T-helper 2 cell treated with Interferon-gamma antibody and Interleukin-4, amounts not matched to agents 5 μg/mL and 100 μg/mL, for 36 hours (primary cell): Measurements from ENCODE around the gene ARSB.
"Not testable (repeated sequence)": the region's sequence is repeated elsewhere in the genome, so short reads cannot be mapped to it uniquely, and the experiment has no call there.

ENCODE experiments used
- DNase-seq: peaks from one replicate; pipeline ENCODE4 v3.0.0; 2021; ENCODE audit warnings: low spot score
- H3K27ac Mint-ChIP-seq: one replicate; pipeline ENCODE4 v1.8.0; 2021; ENCODE audit warnings: mild to moderate bottlenecking, mixed read lengths
- H3K27me3 Mint-ChIP-seq: one replicate; pipeline ENCODE4 v1.8.0; 2021; ENCODE audit warnings: low read depth, mixed read lengths
- H3K36me3 Mint-ChIP-seq: one replicate; pipeline ENCODE4 v1.8.0; 2021; ENCODE audit warnings: low read depth, mixed read lengths
- H3K4me1 Mint-ChIP-seq: one replicate; pipeline ENCODE4 v1.8.0; 2021; ENCODE audit warnings: low read depth, mixed read lengths
- H3K4me3 Mint-ChIP-seq: one replicate; pipeline ENCODE4 v1.8.0; 2022; ENCODE audit warnings: mild to moderate bottlenecking, moderate library complexity, mixed read lengths
- H3K9me3 Mint-ChIP-seq: one replicate; pipeline ENCODE4 v1.8.0; 2021; ENCODE audit warnings: mixed read lengths

Gene ARSB

GRCh38 chr5:78893940-78894677 is 91.0 kb downstream of the ARSB start:
- H3K36me3 Mint-ChIP-seq, result no peaks in the 10 kb centered on the region
- no peak overlapping the region for H3K27ac Mint-ChIP-seq
- peaks cover 2% of the 10 kb centered on the region for H3K9me3 Mint-ChIP-seq
- no peak overlapping the region for H3K4me3 Mint-ChIP-seq
- H3K4me1 Mint-ChIP-seq, result peaks cover 2% of the 10 kb centered on the region
- H3K27me3 Mint-ChIP-seq, result no peaks in the 10 kb centered on the region
- no peak for DNase-seq

- Mint-ChIP-seq H3K4me3 (no peak overlapping the region), H3K4me1 (peaks cover 18% of the 10 kb centered on the region), H3K27me3 (no peaks in the 10 kb centered on the region), H3K36me3 (peaks cover under 1% of the 10 kb centered on the region), H3K27ac (no peak overlapping the region), H3K9me3 (no peaks in the 10 kb centered on the region)
- DNase-seq, result no peak
These were observed 94.3 kb downstream of the ARSB start for GRCh38 chr5:78890667-78891379.

DNA sequence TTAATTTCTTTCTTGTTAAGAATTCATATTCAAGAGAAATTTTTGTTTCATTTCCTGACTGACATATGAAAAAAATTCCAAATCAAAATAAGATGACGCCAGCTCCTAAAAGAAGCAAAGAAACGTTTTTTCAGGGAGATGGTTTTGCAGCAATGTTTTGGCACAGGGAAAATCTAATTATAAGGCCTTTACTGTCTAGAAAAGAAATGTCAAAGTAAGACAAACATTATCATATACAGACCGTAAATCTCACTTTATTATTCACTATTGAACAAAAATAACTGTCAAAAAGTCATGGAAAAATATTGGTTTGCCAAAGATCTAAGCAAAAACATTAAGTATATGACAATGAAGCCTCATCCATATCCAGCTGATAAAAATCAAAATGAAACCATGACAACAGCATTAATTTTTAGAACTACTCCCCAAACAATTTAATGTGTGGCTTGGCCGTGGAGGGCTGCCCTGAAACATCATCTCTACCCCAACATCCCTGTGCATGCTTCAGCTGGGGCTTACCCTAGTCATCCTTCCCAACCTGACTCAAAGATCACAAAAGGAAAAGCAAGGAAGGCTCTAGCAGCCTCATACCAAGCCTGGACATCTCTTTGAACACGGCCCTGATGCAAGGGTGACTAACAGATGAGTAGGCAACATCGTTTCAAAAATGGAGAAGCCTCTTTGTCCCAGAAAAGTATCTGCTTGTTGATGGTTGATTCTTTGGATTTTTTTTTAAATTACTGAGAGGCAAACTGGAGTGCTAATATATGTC is 95.6 kb downstream of the ARSB start:
- H3K36me3 Mint-ChIP-seq, result peaks cover 1% of the 10 kb centered on the region
- no peak overlapping the region for H3K4me3 Mint-ChIP-seq
- no peak overlapping the region for H3K27ac Mint-ChIP-seq
- peaks cover 18% of the 10 kb centered on the region for H3K4me1 Mint-ChIP-seq
- DNase-seq, result no peak
- H3K9me3 Mint-ChIP-seq, result no peaks in the 10 kb centered on the region
- no peaks in the 10 kb centered on the region for H3K27me3 Mint-ChIP-seq

DNA sequence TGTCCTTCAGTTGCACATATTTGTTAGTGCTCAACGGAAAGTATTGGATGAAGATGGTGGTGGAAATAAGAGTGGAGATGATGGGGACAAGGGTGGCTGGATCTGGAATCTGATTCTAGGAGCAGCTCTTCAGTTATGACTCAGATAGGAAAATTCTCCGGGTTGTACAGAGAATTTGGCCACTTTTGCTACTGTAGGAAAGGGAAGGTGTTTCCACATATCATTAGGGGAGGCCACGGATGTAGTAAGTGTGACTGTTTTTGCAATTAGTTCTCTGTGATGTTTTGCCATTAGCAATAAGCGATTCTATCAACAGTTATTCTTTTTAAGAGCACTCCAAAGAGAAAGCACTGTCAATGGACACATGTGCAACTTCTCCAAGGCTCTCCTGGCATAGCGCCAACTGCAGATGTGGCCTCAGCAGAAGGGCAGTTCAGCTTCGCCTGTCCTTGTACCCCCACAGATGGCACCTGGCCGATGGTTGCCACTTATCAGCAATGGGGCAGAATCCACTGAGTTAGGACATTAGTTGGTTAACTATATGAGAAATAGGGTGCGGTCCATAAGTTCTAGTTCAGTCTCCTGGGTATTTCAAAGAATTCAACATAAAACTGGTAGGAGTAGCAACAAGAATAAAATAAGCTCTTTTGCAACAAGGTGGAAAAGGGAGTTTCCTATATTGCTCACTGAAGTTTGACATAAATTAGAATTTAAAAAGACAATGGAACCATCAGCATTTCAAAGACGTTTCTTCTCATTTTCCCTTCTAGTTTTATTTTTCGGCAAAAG is 96.3 kb downstream of the ARSB start:
- DNase-seq, result no peak
- Mint-ChIP-seq H3K4me3 (no peak overlapping the region), H3K36me3 (peaks cover 1% of the 10 kb centered on the region), H3K9me3 (no peaks in the 10 kb centered on the region), H3K27ac (no peak overlapping the region), H3K4me1 (peaks cover 16% of the 10 kb centered on the region), H3K27me3 (no peaks in the 10 kb centered on the region)

DNA sequence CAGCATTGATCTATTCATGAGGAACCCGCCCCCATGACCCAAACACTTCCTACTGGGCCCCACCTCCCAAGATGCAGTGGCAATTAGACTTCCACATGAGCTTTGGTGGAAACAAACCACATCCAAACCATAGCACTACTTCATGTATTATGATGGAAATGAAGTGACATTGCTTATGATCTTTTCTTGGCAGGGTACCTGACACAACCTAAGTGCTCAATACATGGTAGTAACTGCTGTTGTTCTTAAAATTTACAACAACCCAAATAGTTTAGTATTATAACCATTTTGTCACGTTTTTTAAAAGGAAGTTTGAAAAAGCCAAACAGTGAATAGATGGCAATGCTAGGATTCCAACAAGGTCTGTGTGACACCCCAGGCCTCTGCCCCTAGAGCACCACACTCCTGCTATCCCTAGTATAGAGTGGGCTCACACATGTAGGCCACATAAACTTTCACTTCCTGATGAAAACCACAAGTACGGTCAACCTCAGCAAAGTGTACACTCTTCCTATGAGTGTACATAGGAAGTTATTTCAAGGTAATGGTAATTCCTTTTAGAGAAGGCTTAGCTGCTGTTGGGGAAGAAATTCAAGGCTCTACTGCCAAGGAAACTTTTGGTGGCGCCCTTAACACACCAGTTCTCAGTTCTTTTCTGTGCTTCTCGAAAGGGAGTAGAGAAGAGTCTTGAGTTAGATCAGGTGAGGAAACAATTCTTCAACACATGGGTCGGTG is 97.6 kb downstream of the ARSB start:
- no peak overlapping the region for H3K27ac Mint-ChIP-seq
- H3K4me1 Mint-ChIP-seq, result peaks cover 16% of the 10 kb centered on the region
- DNase-seq, result peak; percentile 11
- H3K4me3 Mint-ChIP-seq, result no peak overlapping the region
- H3K9me3 Mint-ChIP-seq, result no peaks in the 10 kb centered on the region
- H3K27me3 Mint-ChIP-seq, result no peaks in the 10 kb centered on the region
- H3K36me3 Mint-ChIP-seq, result peaks cover 4% of the 10 kb centered on the region

GRCh38 chr5:78886341-78887230 is 98.5 kb downstream of the ARSB start:
- H3K27me3 Mint-ChIP-seq, result no peaks in the 10 kb centered on the region
- no peaks in the 10 kb centered on the region for H3K9me3 Mint-ChIP-seq
- H3K27ac Mint-ChIP-seq, result no peak overlapping the region
- peaks cover 4% of the 10 kb centered on the region for H3K36me3 Mint-ChIP-seq
- H3K4me1 Mint-ChIP-seq, result peaks cover 16% of the 10 kb centered on the region
- DNase-seq, result no peak
- H3K4me3 Mint-ChIP-seq, result no peak overlapping the region

GRCh38 chr5:78881884-78882283 is 103.2 kb downstream of the ARSB start:
- Mint-ChIP-seq H3K9me3 (no peaks in the 10 kb centered on the region), H3K27ac (no peak overlapping the region), H3K36me3 (peaks cover 5% of the 10 kb centered on the region), H3K4me1 (no peaks in the 10 kb centered on the region), H3K4me3 (no peak overlapping the region), H3K27me3 (no peaks in the 10 kb centered on the region)
- no peak for DNase-seq

DNA sequence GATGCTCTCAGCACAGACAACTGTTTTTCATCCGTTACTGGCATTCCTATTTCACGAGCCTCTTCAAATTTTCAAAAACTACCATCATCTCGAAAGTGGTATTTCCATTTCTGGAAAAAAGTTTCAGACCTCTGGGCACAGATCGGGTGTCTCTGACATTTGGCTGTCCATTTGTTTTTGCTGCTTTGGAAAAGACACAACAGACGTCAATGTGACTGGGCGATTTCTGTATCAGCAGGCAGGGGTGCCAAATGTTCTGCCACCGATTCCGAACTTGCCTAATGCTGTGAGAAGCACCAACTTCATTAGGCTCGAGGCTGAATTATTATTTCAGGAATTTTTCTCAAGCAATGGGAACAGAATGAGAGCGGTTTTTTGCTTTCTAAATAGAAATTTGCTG is 105.6 kb downstream of the ARSB start:
- H3K9me3 Mint-ChIP-seq, result no peaks in the 10 kb centered on the region
- H3K27me3 Mint-ChIP-seq, result no peaks in the 10 kb centered on the region
- peaks cover 5% of the 10 kb centered on the region for H3K36me3 Mint-ChIP-seq
- no peak for DNase-seq
- H3K4me3 Mint-ChIP-seq, result no peak overlapping the region
- H3K4me1 Mint-ChIP-seq, result no peaks in the 10 kb centered on the region
- H3K27ac Mint-ChIP-seq, result no peak overlapping the region

DNA sequence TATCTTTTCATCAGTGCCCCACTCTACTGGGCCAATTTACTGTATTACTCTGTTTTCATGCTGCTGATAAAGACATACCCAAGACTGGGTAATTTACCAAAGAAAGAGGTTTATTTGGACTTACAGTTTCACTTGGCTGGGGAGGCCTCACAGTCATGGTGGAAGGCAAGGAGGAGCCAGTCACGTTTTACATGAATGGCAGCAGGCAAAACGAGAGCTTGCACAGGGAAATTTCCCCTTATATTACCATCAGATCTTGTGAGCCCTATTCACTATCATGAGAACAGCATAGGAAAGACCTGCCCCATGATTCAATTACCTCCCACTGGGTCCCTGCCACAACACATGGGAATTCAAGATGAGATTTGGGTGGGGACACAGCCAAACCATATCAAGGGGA is 119.0 kb downstream of the ARSB start:
- H3K4me3 Mint-ChIP-seq, result not testable (repeated sequence)

GRCh38 chr5:78858364-78858763 is 126.7 kb downstream of the ARSB start:
- H3K4me3 Mint-ChIP-seq, result no peak overlapping the region
- DNase-seq, result no peak
- H3K27me3 Mint-ChIP-seq, result no peaks in the 10 kb centered on the region
- no peaks in the 10 kb centered on the region for H3K4me1 Mint-ChIP-seq
- peaks cover 1% of the 10 kb centered on the region for H3K36me3 Mint-ChIP-seq
- peaks cover 10% of the 10 kb centered on the region for H3K9me3 Mint-ChIP-seq
- no peak overlapping the region for H3K27ac Mint-ChIP-seq

More for the DNA sequence above, 119.0 kb downstream of the ARSB start:
- H3K27ac Mint-ChIP-seq, H3K4me1 Mint-ChIP-seq, H3K36me3 Mint-ChIP-seq, DNase-seq, H3K27me3 Mint-ChIP-seq: not testable (repeated sequence)
- peaks cover 18% of the 10 kb centered on the region for H3K9me3 Mint-ChIP-seq

DNA sequence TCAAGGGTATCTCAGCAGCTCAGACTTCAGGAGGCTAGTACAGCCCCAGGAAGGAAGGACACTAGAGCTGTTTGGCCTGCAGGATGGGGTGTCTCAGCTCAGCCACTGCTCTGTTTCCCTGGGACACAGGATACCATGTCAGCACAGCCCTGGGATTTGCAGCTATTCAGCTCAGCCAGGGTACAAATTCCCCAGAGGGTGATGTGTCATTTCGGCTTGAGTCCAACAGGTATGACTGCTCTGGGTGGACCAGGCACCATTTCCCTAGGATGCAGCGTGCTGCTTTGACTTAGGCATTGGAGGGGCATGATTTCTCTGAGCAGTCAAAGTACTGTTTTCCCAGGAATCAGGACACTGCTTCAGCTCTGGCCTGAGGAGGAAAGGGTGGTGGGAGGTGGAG is 130.1 kb downstream of the ARSB start:
- Mint-ChIP-seq H3K27me3 (no peaks in the 10 kb centered on the region), H3K36me3 (peaks cover 1% of the 10 kb centered on the region), H3K27ac (no peak overlapping the region), H3K4me1 (no peaks in the 10 kb centered on the region), H3K4me3 (no peak overlapping the region), H3K9me3 (peaks cover 14% of the 10 kb centered on the region)
- DNase-seq, result no peak

- H3K27ac Mint-ChIP-seq, H3K4me3 Mint-ChIP-seq, DNase-seq, H3K27me3 Mint-ChIP-seq, H3K4me1 Mint-ChIP-seq, H3K36me3 Mint-ChIP-seq: not testable (repeated sequence)
- peaks cover 14% of the 10 kb centered on the region for H3K9me3 Mint-ChIP-seq
These were observed 133.2 kb downstream of the ARSB start for GRCh38 chr5:78851891-78852290.
